Skeletal muscle satellite cell (primary cell): ENCODE data around the gene BTBD8.

Experiments
- H3K27me3 ChIP-seq: 2 replicates; pipeline ENCODE4 v1.7.0; 2013; ENCODE audit warnings: low read length; ENCODE audit not compliant: control insufficient read depth, insufficient read depth
- H3K36me3 ChIP-seq: 2 replicates; pipeline ENCODE4 v1.7.0; 2013; ENCODE audit warnings: mild to moderate bottlenecking, control low read depth, low read length; ENCODE audit not compliant: insufficient read depth
- H3K4me1 ChIP-seq: 2 replicates; pipeline ENCODE4 v1.7.0; 2013; ENCODE audit warnings: low read length; ENCODE audit not compliant: control insufficient read depth, insufficient read depth
- H3K4me2 ChIP-seq: 2 replicates; pipeline ENCODE4 v1.7.0; 2013; ENCODE audit warnings: mild to moderate bottlenecking, low read length
- H3K4me3 ChIP-seq: 2 replicates; pipeline ENCODE4 v1.7.0; 2013; ENCODE audit warnings: low read length
- H3K9ac ChIP-seq: 2 replicates; pipeline ENCODE4 v1.7.0; 2013; ENCODE audit warnings: mild to moderate bottlenecking, low read depth, low read length, moderate library complexity
- H3K9me3 ChIP-seq: replicated peaks from 2 replicates; pipeline ENCODE4 v1.7.0; 2013; ENCODE audit warnings: mild to moderate bottlenecking, control low read depth, low read length

The BTBD8 gene

GRCh38 chr1:92094595-92094994 lies 14.4 kb downstream of the BTBD8 start:
- no peak overlapping the region for H3K4me3 ChIP-seq

GRCh38 chr1:92095874-92096273 lies 15.7 kb downstream of the BTBD8 start:
- Histone ChIP-seq H3K27me3 (no peaks in the 10 kb centered on the region), H3K36me3 (no peaks in the 10 kb centered on the region), H3K4me3 (no peak overlapping the region), H3K9ac (no peak overlapping the region), H3K9me3 (no peaks in the 10 kb centered on the region), H3K4me1 (no peaks in the 10 kb centered on the region), H3K4me2 (no peak overlapping the region)

More at GRCh38 chr1:92094595-92094994, 14.4 kb downstream of the BTBD8 start:
- Histone ChIP-seq H3K4me2 (no peak overlapping the region), H3K36me3 (no peaks in the 10 kb centered on the region), H3K4me1 (no peaks in the 10 kb centered on the region), H3K9me3 (no peaks in the 10 kb centered on the region), H3K9ac (no peak overlapping the region), H3K27me3 (no peaks in the 10 kb centered on the region)

GRCh38 chr1:92096317-92096716 lies 16.2 kb downstream of the BTBD8 start:
- H3K4me3 ChIP-seq: no peak overlapping the region
- H3K4me2 ChIP-seq: no peak overlapping the region
- H3K4me1 ChIP-seq: no peaks in the 10 kb centered on the region
- no peaks in the 10 kb centered on the region for H3K9me3 ChIP-seq
- no peaks in the 10 kb centered on the region for H3K27me3 ChIP-seq
- H3K9ac ChIP-seq: no peak overlapping the region
- H3K36me3 ChIP-seq: no peaks in the 10 kb centered on the region

GRCh38 chr1:92105546-92106081 lies 25.5 kb downstream of the BTBD8 start:
- H3K4me2 ChIP-seq: no peak overlapping the region
- H3K9me3 ChIP-seq: no peaks in the 10 kb centered on the region
- no peaks in the 10 kb centered on the region for H3K27me3 ChIP-seq
- H3K36me3 ChIP-seq: no peaks in the 10 kb centered on the region
- H3K4me1 ChIP-seq: no peaks in the 10 kb centered on the region
- no peak overlapping the region for H3K9ac ChIP-seq
- H3K4me3 ChIP-seq: no peak overlapping the region

- Histone ChIP-seq H3K4me1 (no peaks in the 10 kb centered on the region), H3K27me3 (no peaks in the 10 kb centered on the region), H3K4me2 (no peak overlapping the region), H3K4me3 (no peak overlapping the region), H3K36me3 (no peaks in the 10 kb centered on the region), H3K9me3 (no peaks in the 10 kb centered on the region), H3K9ac (no peak overlapping the region)
Measured at GRCh38 chr1:92108631-92109030, 28.5 kb downstream of the BTBD8 start.

GRCh38 chr1:92117526-92117925 lies 37.4 kb downstream of the BTBD8 start:
- Histone ChIP-seq H3K27me3 (no peaks in the 10 kb centered on the region), H3K4me2 (no peak overlapping the region), H3K9ac (no peak overlapping the region), H3K4me3 (no peak overlapping the region), H3K9me3 (no peaks in the 10 kb centered on the region), H3K36me3 (no peaks in the 10 kb centered on the region), H3K4me1 (no peaks in the 10 kb centered on the region)

- H3K36me3 ChIP-seq: no peaks in the 10 kb centered on the region
- H3K4me3 ChIP-seq: no peak overlapping the region
- no peaks in the 10 kb centered on the region for H3K27me3 ChIP-seq
- H3K9me3 ChIP-seq: no peaks in the 10 kb centered on the region
- H3K4me1 ChIP-seq: no peaks in the 10 kb centered on the region
- H3K9ac ChIP-seq: no peak overlapping the region
- no peak overlapping the region for H3K4me2 ChIP-seq
Measured at GRCh38 chr1:92118826-92119225, 38.7 kb downstream of the BTBD8 start.

- no peak overlapping the region for H3K4me3 ChIP-seq
- H3K9ac ChIP-seq: no peak overlapping the region
- H3K36me3 ChIP-seq: no peaks in the 10 kb centered on the region
- no peaks in the 10 kb centered on the region for H3K9me3 ChIP-seq
- H3K27me3 ChIP-seq: no peaks in the 10 kb centered on the region
- no peak overlapping the region for H3K4me2 ChIP-seq
- H3K4me1 ChIP-seq: no peaks in the 10 kb centered on the region
Measured at GRCh38 chr1:92123868-92124267, 43.7 kb downstream of the BTBD8 start.

- H3K4me3 ChIP-seq: no peak overlapping the region
- no peaks in the 10 kb centered on the region for H3K4me1 ChIP-seq
- no peaks in the 10 kb centered on the region for H3K36me3 ChIP-seq
- H3K9me3 ChIP-seq: no peaks in the 10 kb centered on the region
- no peak overlapping the region for H3K9ac ChIP-seq
- H3K4me2 ChIP-seq: no peak overlapping the region
- no peaks in the 10 kb centered on the region for H3K27me3 ChIP-seq
Measured at GRCh38 chr1:92125204-92125603, 45.1 kb downstream of the BTBD8 start.

GRCh38 chr1:92126088-92126487 lies 45.9 kb downstream of the BTBD8 start:
- no peaks in the 10 kb centered on the region for H3K27me3 ChIP-seq
- no peak overlapping the region for H3K4me2 ChIP-seq
- H3K36me3 ChIP-seq: no peaks in the 10 kb centered on the region
- no peaks in the 10 kb centered on the region for H3K9me3 ChIP-seq
- H3K9ac ChIP-seq: no peak overlapping the region
- H3K4me1 ChIP-seq: no peaks in the 10 kb centered on the region
- no peak overlapping the region for H3K4me3 ChIP-seq

- H3K27me3 ChIP-seq: no peaks in the 10 kb centered on the region
- no peak overlapping the region for H3K4me3 ChIP-seq
- no peaks in the 10 kb centered on the region for H3K36me3 ChIP-seq
- H3K9me3 ChIP-seq: no peaks in the 10 kb centered on the region
- H3K9ac ChIP-seq: no peak overlapping the region
- H3K4me2 ChIP-seq: no peak overlapping the region
- H3K4me1 ChIP-seq: no peaks in the 10 kb centered on the region
Measured at GRCh38 chr1:92134331-92134730, 54.2 kb downstream of the BTBD8 start.

GRCh38 chr1:92136341-92136740 lies 56.2 kb downstream of the BTBD8 start:
- H3K36me3 ChIP-seq: no peaks in the 10 kb centered on the region
- no peaks in the 10 kb centered on the region for H3K4me1 ChIP-seq
- no peaks in the 10 kb centered on the region for H3K9me3 ChIP-seq
- H3K4me2 ChIP-seq: no peak overlapping the region
- H3K4me3 ChIP-seq: no peak overlapping the region
- H3K9ac ChIP-seq: no peak overlapping the region
- no peaks in the 10 kb centered on the region for H3K27me3 ChIP-seq
